Smooth muscle cell (in vitro differentiated cells): ENCODE data around the gene PEMT. TPM values are rescaled to one million over a fixed set of nuclear protein-coding genes. Genes with fewer than 3 reads are reported as not detected.
A peak's percentile ranks its signal among the peaks of the same experiment; 100 is the strongest.

Experiments
- DNase-seq: peaks from one replicate; lab custom pipeline; 2025; ENCODE audit not compliant: unreplicated experiment; lab: John Stamatoyannopoulos, UW
- H2AFZ ChIP-seq: fragments of 200-600 bp; sonication (generic); 2 replicates; pipeline ENCODE4 v1.6.0; 2016; ENCODE audit warnings: antibody characterized with exemption, low read depth, mild to moderate bottlenecking
- H3F3A ChIP-seq: fragments of 200-600 bp; sonication (generic); 2 replicates; pipeline ENCODE4 v1.6.0; 2017; ENCODE audit warnings: antibody characterized with exemption, low read depth
- H3K27ac ChIP-seq: fragments of 200-600 bp; sonication (generic); 2 replicates; pipeline ENCODE4 v1.5.1; 2016; ENCODE audit warnings: low read depth, mild to moderate bottlenecking
- H3K27me3 ChIP-seq: fragments of 200-600 bp; sonication (generic); 2 replicates; pipeline ENCODE4 v1.6.1; 2016; ENCODE audit warnings: low read depth, mild to moderate bottlenecking
- H3K36me3 ChIP-seq: fragments of 200-600 bp; sonication (generic); 2 replicates; pipeline ENCODE4 v1.5.1; 2016; ENCODE audit warnings: low read depth
- H3K4me1 ChIP-seq: fragments of 200-600 bp; sonication (generic); 2 replicates; pipeline ENCODE4 v1.5.1; 2016; ENCODE audit warnings: low read depth
- H3K4me2 ChIP-seq: fragments of 200-600 bp; sonication (generic); 2 replicates; pipeline ENCODE4 v1.6.0; 2016; ENCODE audit warnings: mild to moderate bottlenecking
- H3K4me3 ChIP-seq: fragments of 200-600 bp; sonication (generic); 2 replicates; pipeline ENCODE4 v1.5.1; 2016; ENCODE audit warnings: mild to moderate bottlenecking
- H3K79me2 ChIP-seq: fragments of 200-600 bp; sonication (generic); 2 replicates; pipeline ENCODE4 v1.6.0; 2016; ENCODE audit warnings: low read depth, mild to moderate bottlenecking
- H3K9ac ChIP-seq: fragments of 200-600 bp; sonication (generic); 2 replicates; pipeline ENCODE4 v1.6.0; 2016; ENCODE audit warnings: low read depth
- H3K9me3 ChIP-seq: fragments of 200-600 bp; sonication (generic); replicated peaks from 2 replicates; pipeline ENCODE4 v1.5.1; 2016; ENCODE audit warnings: low read depth
- H4K20me1 ChIP-seq: fragments of 200-600 bp; sonication (generic); 2 replicates; pipeline ENCODE4 v1.6.0; 2016; ENCODE audit warnings: low read depth
- WGBS: methylation state at CpG from one replicate; pipeline ENCODE4 v1.1.7; 2016; ENCODE audit warnings: low lambda C conversion rate; 5-methylcytosine and 5-hydroxymethylcytosine counted together
- polyA plus RNA-seq: library from polyadenylated mRNA; unstranded; fragments of >200 nt; fragmentation: Nextera tagmentation; extraction: Ambion mirVana; gene quantifications from 2 replicates; pipeline ENCODE4 v1.2.1, GENCODE V29; 2016
- total RNA-seq: library from RNA; depleted of rRNA; stranded (reverse); fragments of >200 nt; gene quantifications from 2 replicates; pipeline ENCODE4 v1.2.3, GENCODE V29; 2014
- TF ChIP-seq, protein P1 (sequence below): fragments of 200-600 bp; sonication (generic); IDR thresholded peaks from 2 replicates; pipeline ENCODE4 v1.5.1; 2017; ENCODE audit warnings: borderline replicate concordance, mild to moderate bottlenecking, antibody characterized with exemption; ENCODE audit not compliant: insufficient read depth, poor library complexity, severe bottlenecking

Gene PEMT
- total and polyA plus RNA-seq, 2 experiments from 2014 or later: 43.8 to 69.9 TPM

GRCh38 chr17:17595755-17596154, 4.2 kb upstream of the PEMT start:
- H3K27ac ChIP-seq: no peak overlapping the region
- DNase-seq: no peak
- H3K4me3 ChIP-seq: no peak overlapping the region
- no peaks in the 10 kb centered on the region for H3K4me1 ChIP-seq
- no peaks in the 10 kb centered on the region for H3K79me2 ChIP-seq
- H2AFZ ChIP-seq: no peak overlapping the region
- no peaks in the 10 kb centered on the region for H4K20me1 ChIP-seq
- no peaks in the 10 kb centered on the region for H3K27me3 ChIP-seq
- no peaks in the 10 kb centered on the region for H3K9me3 ChIP-seq
- no peak overlapping the region for H3K4me2 ChIP-seq
- H3F3A ChIP-seq: peaks cover 7% of the 10 kb centered on the region
- H3K9ac ChIP-seq: no peak overlapping the region
- TF ChIP-seq, protein P1, sequence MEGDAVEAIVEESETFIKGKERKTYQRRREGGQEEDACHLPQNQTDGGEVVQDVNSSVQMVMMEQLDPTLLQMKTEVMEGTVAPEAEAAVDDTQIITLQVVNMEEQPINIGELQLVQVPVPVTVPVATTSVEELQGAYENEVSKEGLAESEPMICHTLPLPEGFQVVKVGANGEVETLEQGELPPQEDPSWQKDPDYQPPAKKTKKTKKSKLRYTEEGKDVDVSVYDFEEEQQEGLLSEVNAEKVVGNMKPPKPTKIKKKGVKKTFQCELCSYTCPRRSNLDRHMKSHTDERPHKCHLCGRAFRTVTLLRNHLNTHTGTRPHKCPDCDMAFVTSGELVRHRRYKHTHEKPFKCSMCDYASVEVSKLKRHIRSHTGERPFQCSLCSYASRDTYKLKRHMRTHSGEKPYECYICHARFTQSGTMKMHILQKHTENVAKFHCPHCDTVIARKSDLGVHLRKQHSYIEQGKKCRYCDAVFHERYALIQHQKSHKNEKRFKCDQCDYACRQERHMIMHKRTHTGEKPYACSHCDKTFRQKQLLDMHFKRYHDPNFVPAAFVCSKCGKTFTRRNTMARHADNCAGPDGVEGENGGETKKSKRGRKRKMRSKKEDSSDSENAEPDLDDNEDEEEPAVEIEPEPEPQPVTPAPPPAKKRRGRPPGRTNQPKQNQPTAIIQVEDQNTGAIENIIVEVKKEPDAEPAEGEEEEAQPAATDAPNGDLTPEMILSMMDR: no peak
- WGBS: 92% methylated on average over 4 of the region's 4 CpGs
- no peaks in the 10 kb centered on the region for H3K36me3 ChIP-seq

DNA sequence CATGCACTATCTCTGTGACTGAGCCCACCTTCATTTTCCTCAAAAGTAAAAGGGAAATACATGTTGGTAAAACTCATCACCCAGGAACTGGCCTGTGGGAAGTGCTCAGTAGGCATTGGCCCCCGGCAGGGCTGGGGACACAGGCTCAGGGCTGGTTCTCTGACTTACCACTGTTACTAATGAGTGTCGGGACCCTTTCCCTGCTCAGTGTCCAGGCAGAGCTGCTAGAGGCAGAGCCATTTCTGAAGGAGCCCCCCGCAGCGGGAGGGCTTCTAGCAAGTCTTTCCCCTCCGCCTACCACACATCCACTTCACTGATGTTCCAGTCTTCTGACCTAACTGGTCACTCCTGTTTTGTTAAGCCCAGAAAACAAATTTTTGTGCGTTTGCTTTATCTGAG, 1.7 kb upstream of the PEMT start:
- H3F3A ChIP-seq: peaks cover 7% of the 10 kb centered on the region
- no peaks in the 10 kb centered on the region for H3K36me3 ChIP-seq
- peaks cover 18% of the 10 kb centered on the region for H3K79me2 ChIP-seq
- H3K9ac ChIP-seq: no peak overlapping the region
- no peaks in the 10 kb centered on the region for H3K27me3 ChIP-seq
- no peak overlapping the region for H3K4me2 ChIP-seq
- H3K27ac ChIP-seq: no peak overlapping the region
- peaks cover 4% of the 10 kb centered on the region for H3K4me1 ChIP-seq
- no peak for DNase-seq
- 87% methylated on average over 6 of the region's 6 CpGs for whole genome bisulfite sequencing
- H4K20me1 ChIP-seq: no peaks in the 10 kb centered on the region
- no peak overlapping the region for H3K4me3 ChIP-seq
- H2AFZ ChIP-seq: no peak overlapping the region
- TF ChIP-seq, protein P1: no peak
- no peaks in the 10 kb centered on the region for H3K9me3 ChIP-seq

GRCh38 chr17:17590883-17591354, 589 bp downstream of the PEMT start:
- no peaks in the 10 kb centered on the region for H3K9me3 ChIP-seq
- WGBS: 3% methylated on average over 18 of the region's 21 CpGs
- H3K4me1 ChIP-seq: peaks cover 4% of the 10 kb centered on the region
- no peaks in the 10 kb centered on the region for H3K36me3 ChIP-seq
- H3K4me2 ChIP-seq: peak overlapping the region; percentile 89
- H2AFZ ChIP-seq: peak overlapping the region; percentile 89
- TF ChIP-seq, protein P1: no peak
- peak overlapping the region; percentile 71 for H3K4me3 ChIP-seq
- H3K27ac ChIP-seq: peak overlapping the region; percentile 30
- no peaks in the 10 kb centered on the region for H4K20me1 ChIP-seq
- H3K79me2 ChIP-seq: peaks cover 39% of the 10 kb centered on the region
- peak overlapping the region; percentile 62 for H3K9ac ChIP-seq
- H3F3A ChIP-seq: peaks cover 7% of the 10 kb centered on the region
- no peaks in the 10 kb centered on the region for H3K27me3 ChIP-seq
- DNase-seq: no peak

DNA sequence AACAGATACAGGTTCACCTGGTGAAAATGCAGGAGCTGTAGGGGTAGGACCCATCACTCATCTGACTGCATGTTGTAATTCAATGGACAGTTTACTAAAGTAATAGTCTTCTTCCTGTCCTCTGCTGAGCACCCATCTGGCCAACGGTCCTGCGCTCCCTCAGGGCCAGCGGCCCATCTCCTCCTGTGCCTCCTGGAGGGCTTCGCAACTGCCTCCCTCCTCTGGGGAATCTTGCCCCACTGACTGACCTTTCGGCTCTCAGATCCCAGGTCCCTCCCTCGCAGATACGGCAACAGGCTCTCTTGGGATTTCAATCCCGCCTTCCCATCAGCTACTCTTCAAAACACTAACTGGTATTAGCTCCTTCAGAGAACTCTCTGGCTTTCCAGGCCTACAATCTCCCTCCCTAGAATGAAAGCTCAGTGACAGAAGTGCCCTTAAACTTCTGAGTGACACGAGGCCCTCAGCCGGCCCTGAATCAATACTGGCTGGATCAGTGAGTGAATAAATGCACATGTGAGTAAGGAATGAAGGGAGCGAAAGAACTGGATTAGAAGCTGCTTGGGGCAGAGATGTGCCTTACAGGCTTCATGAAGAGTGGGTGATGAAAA, 1.3 kb downstream of the PEMT start:
- no peak overlapping the region for H3K9ac ChIP-seq
- H3K4me2 ChIP-seq: peak overlapping the region; percentile 89
- H4K20me1 ChIP-seq: no peaks in the 10 kb centered on the region
- H3K79me2 ChIP-seq: peaks cover 39% of the 10 kb centered on the region
- no peaks in the 10 kb centered on the region for H3K36me3 ChIP-seq
- no peaks in the 10 kb centered on the region for H3K9me3 ChIP-seq
- H2AFZ ChIP-seq: peak overlapping the region; percentile 89
- H3K4me1 ChIP-seq: peaks cover 4% of the 10 kb centered on the region
- H3K4me3 ChIP-seq: peak overlapping the region; percentile 71
- peak overlapping the region; percentile 30 for H3K27ac ChIP-seq
- H3K27me3 ChIP-seq: no peaks in the 10 kb centered on the region
- DNase-seq: no peak
- peaks cover 7% of the 10 kb centered on the region for H3F3A ChIP-seq
- 55% methylated on average over 11 of the region's 11 CpGs for WGBS
- TF ChIP-seq, protein P1: no peak
